Measurements from ENCODE around the gene PKLR.

Gene PKLR

DNA sequence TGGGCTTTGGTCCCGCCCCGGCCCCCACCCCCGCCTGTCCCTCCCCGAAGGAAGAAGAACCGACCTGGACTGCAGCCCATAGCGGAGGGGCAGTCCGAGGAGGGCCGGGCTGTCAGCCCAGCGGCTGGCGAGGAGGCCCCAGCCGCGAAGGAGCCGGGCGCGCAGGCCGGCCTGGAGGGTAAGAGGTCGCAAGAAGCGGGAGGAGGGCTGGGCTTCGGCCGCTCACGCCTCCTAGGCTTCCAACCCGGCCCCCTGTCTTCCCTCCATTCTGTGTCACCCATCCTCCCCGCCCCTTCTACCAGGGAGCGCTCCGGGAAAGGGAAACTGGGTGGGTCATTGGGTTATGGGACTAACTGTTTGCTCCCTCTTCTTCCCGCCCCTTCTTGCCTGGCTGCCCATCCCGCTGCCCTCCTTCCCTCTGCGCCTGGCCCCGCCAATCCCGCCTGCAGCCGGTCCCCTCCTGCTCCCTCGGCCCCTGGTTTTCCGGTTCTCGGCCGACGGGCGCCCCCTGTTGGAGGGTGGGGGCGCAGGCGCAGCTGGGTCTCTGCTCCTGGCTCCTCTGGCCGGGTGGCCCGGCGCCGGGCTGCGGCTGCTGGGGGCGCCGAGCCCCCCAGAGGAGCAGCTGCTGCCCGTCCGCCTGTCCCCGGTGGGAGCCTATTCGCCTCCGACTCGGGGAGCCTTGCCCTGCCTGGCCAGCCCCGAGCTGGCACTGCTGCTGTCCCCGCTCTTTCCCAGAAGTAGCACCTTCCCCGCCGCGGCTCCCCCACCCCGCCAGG lies 21.9 kb upstream of the PKLR start:
- peak overlapping the region; percentile 89 for H3K4me3 ChIP-seq (ENCODE audit: low read depth, low read length)
- TF ChIP-seq, protein P1, sequence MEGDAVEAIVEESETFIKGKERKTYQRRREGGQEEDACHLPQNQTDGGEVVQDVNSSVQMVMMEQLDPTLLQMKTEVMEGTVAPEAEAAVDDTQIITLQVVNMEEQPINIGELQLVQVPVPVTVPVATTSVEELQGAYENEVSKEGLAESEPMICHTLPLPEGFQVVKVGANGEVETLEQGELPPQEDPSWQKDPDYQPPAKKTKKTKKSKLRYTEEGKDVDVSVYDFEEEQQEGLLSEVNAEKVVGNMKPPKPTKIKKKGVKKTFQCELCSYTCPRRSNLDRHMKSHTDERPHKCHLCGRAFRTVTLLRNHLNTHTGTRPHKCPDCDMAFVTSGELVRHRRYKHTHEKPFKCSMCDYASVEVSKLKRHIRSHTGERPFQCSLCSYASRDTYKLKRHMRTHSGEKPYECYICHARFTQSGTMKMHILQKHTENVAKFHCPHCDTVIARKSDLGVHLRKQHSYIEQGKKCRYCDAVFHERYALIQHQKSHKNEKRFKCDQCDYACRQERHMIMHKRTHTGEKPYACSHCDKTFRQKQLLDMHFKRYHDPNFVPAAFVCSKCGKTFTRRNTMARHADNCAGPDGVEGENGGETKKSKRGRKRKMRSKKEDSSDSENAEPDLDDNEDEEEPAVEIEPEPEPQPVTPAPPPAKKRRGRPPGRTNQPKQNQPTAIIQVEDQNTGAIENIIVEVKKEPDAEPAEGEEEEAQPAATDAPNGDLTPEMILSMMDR (IDR thresholded peaks at IDR 0.05; ENCODE audit: low read depth, low read length), result peak; percentile 89

DNA sequence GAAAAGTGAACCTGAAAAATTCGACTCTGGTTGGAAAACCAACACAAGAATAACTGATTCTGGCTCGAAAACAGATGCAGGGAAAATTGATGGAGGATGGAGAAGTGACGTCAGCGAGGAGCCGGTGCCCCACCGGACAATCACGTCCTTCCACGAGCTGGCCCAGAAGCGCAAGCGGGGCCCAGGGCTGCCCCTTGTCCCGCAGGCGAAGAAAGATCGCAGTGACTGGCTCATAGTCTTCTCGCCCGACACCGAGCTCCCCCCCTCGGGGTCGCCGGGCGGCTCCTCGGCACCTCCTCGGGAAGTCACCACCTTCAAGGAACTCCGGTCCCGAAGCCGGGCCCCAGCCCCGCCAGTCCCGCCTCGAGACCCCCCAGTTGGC lies 21.3 kb upstream of the PKLR start:
- peak overlapping the region; percentile 89 for H3K4me3 ChIP-seq (ENCODE audit: low read depth, low read length)
- TF ChIP-seq, protein P1 (IDR thresholded peaks at IDR 0.05; ENCODE audit: low read depth, low read length), result no peak

DNA sequence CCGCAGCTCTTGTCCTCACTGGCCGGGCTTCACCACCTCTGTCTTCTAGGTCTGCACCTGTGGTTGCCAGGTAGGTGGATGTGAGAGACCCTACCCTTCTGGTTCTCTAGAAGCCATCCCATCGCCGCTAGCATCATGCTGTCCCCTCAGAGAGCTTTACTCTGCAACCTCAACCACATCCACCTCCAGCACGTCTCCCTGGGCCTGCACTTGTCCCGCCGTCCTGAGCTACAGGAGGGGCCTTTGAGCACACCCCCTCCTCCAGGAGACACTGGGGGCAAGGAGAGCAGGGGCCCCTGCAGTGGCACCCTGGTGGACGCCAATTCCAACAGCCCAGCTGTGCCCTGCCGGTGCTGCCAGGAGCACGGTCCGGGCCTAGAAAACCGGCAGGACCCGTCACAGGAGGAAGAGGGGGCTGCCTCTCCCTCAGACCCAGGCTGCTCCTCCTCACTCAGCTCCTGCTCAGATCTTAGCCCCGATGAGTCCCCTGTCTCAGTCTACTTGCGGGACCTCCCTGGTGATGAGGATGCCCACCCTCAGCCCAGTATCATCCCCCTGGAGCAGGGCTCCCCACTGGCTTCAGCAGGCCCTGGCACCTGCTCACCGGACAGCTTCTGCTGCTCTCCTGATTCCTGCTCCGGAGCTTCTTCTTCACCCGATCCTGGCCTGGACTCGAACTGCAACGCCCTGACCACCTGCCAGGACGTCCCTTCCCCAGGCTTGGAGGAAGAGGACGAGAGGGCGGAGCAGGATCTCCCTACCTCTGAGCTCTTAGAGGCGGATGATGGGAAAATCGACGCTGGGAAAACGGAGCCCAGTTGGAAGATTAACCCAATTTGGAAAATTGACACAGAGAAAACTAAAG lies 20.6 kb upstream of the PKLR start:
- peak overlapping the region; percentile 89 for H3K4me3 ChIP-seq (ENCODE audit: low read depth, low read length)
- TF ChIP-seq, protein P1 (IDR thresholded peaks at IDR 0.05; ENCODE audit: low read depth, low read length), result no peak

DNA sequence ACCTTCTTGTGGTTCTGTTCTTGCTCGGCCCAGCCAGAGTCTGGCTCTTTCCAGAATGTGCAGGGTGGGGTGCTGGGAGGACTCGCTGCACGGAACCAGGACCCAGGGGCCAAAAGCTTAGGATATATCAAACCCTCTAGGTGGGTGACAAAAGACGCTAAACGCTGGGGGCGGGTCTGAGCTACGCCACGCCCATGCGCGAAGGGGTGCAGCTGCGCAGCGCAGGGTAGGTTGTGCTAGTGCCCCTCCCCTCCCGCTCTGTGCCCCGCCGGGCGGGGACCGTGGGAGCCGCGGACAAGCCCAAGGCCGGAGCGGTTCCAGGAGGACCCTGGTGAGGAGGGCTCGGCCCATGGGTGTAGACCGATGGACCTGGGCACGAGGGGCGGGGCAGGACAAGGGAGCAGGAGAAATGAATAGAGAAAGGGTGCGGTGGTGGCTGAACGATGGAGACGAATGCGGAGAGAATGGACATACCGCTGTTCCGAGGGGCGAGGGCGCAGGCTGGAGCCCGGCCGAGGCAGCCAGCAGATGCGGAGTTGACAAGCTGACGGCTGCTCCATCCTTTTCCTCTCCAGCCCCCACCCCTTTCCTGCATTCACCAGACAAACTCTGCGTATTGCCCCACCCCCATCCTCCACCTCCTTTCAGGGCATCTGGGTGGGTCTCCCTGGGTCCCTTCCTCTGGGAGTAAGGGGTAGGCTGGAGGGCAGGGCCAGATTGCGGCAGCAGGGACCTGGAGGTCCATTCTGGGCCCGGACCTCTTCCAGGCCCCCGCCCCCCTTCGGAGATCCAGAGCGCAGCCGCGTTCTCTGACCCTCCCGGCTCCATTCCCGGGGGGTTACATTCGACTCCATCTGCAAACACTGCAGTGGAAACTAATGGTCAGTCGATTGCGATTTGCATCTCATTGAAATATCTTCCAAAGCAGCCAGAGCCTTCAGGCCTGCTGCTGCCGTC lies 19.7 kb upstream of the PKLR start, which contains the start of gene RUSC1:
Gene RUSC1 (plus strand): TSS at position 234 of the 957 bp plus-strand sequence. CDS start 880 bp downstream, outside the sequence.
- H3K4me3 ChIP-seq (ENCODE audit: low read depth, low read length), result peak within 1 kb of the TSS; percentile 89

DNA sequence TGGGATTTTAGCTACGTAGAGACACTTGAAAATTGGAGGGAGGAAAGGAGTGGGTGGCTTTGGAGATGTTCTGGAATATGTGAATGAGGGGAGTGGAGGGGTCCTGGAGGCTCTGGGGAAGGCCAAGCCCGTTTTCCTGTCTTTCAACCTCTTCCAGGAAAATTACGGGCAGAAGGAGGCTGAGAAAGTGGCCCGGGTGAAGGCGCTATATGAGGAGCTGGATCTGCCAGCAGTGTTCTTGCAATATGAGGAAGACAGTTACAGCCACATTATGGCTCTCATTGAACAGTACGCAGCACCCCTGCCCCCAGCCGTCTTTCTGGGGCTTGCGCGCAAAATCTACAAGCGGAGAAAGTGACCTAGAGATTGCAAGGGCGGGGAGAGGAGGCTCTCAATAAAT lies 19.0 kb upstream of the PKLR start:
- TF ChIP-seq, protein P1 (IDR thresholded peaks at IDR 0.05; ENCODE audit: low read depth, low read length), result no peak
- H3K4me3 ChIP-seq (ENCODE audit: low read depth, low read length), result peak overlapping the region; percentile 89

More for the DNA sequence above, 19.7 kb upstream of the PKLR start, which contains the start of gene RUSC1:
- TF ChIP-seq, protein P1 (IDR thresholded peaks at IDR 0.05; ENCODE audit: low read depth, low read length), result no peak

DNA sequence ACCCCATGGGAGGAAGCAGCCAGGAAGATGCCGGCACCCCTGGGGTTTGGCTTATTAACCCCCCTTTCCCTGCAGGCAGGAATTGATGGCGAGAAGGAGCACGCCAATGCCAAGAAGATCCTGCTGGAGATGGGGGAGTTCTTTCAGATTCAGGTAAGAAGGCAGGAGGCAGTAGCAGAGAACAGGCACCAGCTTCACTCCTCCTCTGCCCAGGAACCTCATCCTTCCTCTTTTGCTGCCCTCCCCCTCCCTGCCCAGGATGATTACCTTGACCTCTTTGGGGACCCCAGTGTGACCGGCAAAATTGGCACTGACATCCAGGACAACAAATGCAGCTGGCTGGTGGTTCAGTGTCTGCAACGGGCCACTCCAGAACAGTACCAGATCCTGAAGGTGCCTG lies 18.3 kb upstream of the PKLR start:
- no peak overlapping the region for H3K4me3 ChIP-seq (ENCODE audit: low read depth, low read length)
- TF ChIP-seq, protein P1 (IDR thresholded peaks at IDR 0.05; ENCODE audit: low read depth, low read length), result no peak

Measured in WI38 (cell line).